Stimulated activated naive CD4-positive, alpha-beta T cell (primary cell): ENCODE measurements around the gene RPS16.
A peak's percentile ranks its signal among the peaks of the same experiment; 100 is the strongest.

Experiments used
- DNase-seq, 6 experiments: peaks; one replicate each; lab custom pipeline; 2025; lab: John Stamatoyannopoulos, UW

Gene RPS16

DNA sequence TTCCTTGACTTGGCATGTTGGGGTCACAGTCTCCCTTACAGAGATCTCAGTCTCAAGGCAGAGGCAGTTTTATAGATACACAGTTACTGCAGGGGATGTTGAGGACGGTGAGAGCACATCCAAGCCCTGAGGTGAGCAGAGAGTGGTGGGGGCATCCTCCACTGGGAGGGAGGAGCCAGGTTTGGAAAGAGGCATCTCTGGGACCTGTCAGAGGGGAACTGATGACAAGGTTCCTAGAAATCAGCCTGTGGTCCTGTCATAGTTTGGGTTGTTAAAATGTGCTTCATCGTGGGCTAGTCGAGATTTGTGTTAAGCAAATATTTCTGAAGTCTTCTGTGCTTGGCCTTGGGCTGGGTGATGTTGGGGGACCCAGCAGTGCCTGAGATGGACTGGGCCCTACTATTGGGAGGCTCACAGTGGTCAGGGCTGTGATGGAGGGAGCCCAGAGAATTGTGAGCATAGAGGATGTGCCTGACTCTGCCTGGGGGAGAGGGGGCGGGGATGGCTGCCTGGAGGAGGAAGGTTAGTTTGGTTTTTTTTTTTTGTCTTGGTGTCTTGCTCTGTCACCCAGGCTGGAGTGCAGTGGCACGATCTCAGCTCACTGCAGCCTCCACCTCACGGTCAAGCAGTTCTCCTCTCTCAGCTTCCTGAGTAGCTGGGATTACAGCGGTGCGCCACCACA lies 13.5 kb upstream of the RPS16 start:
- no peak for DNase-seq

DNA sequence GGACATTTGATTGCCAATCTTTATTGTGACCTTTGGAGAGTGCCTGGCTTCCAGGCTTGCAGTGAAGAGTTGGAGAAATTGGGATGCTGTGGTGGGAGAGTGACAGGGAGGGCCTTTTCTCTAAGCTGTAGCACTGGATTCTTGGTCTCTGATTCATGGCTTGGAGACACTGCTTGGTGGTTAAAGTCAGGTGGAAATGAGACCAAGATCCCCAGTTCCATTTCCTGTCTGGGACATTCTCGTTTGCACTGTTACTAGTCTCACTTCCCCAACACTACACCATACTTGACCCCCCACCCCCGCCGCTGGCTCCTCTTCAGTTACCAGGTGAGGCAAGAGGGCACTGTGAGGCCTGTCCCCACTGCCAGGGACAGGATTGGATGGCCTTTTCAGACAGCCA lies 12.5 kb upstream of the RPS16 start:
- DNase-seq = no peak

DNA sequence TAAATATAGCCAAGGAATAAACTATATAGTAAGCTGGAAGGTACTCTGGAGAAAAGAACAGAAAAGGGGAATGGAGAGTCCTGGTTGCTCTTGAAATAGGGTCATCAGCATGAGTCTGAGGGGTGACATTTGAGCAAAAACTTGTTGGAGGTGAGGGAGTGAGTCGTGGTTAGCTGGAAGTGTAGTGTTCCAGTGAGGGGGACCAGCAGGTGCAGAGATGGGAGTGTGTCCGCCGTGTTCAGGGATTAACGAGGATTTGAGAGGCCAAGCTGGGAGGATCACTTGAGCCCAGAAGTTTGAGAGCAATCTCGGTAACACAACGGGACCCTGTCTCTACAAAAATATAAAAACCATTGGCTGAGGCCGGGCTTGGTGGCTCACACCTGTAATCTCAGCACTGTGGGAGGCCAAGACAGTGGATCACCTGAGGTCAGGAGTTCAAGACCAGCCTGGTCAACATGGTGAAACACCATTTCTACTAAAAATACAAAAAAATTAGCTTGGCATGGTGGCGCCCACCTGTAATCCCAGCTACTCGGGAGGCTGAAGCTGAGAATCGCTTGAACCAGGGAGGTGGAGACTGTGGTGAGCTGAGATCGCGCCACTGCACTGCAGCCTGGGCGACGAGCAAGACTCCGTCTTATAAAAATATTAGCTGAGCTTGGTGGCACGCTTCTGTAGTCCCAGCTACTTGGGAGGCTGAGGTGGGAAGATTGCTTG lies 10.8 kb upstream of the RPS16 start:
- peak in 1 of 6 experiments; percentile 12 for DNase-seq

DNA sequence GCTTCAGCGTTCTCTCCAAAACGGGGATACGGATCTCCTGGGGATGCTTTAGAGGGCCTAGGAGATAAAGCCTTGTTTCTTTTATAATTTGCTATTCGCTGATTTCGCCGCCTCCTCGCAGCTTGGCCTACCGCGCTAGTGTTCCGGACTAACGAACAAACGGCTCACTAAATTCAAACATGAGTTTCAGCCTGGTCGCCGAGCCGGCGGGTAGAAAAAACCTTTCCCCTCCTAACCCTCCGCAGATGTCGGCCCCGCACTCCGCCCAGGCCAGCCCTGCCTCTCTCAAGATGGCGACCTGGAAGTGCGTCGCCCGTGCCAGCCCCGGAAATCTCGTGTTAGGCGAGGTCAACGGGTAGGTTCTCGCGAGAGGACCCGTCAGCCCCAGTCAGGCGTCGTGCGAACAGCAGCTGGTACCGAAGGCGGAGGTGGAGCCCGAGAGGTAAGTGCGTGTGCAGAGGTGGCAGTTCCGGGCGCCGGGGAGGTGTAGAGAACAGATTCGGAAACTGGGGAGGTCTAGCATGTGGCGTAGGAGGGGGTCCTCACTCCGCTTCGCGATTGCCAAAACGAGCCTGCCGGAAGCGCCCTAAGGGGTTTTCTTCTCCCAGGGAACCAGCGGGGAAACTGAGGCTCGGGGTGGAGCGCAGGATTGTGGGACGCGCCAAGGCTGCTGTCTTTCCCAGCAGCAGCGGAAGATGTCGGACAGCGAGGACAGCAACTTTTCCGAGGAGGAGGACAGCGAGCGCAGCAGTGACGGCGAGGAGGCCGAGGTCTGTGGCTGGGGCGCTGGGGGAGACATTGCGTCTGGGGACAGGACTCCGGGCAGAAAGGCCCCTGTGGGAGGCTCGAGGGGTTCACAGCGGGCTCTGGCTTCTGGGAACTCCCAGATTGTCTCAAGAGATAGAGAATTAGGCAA lies 9.7 kb upstream of the RPS16 start, which contains the start of gene SUPT5H:
TSS of gene SUPT5H (plus strand) at position 387 of the 916 bp plus-strand sequence. CDS start at position 696, 309 bp downstream.
- peak; percentile 92 to 98 (median 97) for DNase-seq

DNA sequence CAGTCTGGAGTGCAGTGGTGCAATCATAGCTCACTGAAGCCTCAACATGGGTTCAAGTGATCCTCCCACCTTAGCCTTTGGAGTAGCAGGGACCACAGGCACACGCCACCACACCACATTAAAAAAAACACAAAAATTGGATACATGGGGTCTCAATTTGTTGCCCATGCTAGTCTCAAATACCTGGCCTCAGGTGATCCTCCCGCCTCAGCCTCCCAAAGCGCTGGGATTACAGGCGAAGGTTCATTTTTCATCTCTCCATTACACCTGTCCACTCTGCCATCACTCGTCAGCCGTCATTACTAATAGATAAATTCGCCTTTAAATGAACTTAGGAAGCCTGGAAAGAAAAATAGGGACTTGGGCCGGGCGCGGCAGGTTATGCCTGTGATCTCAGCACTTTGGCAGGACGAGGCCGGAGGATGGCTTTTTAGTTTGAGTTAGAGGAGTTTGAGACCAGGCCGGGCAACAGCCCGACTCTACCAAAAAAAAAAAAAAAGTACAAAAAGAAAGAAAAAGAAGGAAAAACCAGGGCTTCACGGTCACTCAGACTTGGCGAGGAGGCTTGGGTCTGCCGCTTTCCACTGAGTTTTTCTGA lies 8.9 kb upstream of the RPS16 start:
- DNase-seq = peak in 1 of 6 experiments; percentile 26

DNA sequence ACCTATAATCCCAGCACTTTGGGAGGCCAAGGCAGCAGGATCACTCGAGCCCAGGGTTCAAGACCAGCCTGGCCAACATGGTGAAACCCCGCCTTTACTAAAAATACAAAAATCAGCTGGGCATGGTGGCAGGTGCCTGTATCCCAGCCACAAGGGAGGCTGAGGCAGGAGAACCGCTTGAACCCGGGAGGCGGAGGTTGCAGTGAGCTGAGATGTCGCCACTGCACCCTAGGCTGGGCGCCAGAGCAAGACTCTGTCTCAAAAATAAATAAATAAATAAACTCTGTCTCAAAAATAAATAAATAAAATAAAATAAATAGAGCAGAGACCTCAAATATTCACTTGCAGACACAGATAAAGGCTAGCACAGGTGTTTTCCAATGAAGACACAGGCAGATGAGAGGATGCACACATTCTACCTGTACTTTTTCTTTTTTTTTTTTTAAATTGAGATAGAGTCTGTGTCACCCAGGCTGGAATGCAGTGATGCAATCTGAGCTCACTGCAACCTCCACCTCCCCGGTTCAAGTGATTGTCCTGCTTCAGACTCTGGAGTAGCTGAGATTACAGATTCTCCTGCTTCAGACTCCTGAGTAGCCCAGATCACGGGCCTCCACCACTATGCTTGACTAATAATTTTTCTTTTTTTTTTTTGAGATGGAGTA lies 2.7 kb upstream of the RPS16 start:
- no peak for DNase-seq

DNA sequence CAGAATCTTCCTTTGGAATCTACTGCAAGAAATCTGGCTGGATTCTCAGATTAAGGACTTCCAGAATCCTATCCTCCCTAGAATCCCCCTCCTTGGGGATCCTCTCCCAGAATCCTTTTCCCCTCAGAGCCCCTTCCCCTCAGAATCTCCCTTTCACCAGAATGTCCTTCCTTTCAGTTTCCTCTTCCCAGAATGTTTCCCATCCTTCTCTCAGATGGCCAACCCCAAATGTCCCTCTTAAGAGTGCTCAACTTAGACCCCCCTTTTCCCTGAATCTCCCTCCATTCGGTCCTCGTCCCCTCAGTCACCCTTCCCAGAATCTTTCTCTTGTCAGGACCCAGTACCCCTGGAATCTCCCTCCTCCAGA lies 584 bp upstream of the RPS16 start:
- no peak for DNase-seq

DNA sequence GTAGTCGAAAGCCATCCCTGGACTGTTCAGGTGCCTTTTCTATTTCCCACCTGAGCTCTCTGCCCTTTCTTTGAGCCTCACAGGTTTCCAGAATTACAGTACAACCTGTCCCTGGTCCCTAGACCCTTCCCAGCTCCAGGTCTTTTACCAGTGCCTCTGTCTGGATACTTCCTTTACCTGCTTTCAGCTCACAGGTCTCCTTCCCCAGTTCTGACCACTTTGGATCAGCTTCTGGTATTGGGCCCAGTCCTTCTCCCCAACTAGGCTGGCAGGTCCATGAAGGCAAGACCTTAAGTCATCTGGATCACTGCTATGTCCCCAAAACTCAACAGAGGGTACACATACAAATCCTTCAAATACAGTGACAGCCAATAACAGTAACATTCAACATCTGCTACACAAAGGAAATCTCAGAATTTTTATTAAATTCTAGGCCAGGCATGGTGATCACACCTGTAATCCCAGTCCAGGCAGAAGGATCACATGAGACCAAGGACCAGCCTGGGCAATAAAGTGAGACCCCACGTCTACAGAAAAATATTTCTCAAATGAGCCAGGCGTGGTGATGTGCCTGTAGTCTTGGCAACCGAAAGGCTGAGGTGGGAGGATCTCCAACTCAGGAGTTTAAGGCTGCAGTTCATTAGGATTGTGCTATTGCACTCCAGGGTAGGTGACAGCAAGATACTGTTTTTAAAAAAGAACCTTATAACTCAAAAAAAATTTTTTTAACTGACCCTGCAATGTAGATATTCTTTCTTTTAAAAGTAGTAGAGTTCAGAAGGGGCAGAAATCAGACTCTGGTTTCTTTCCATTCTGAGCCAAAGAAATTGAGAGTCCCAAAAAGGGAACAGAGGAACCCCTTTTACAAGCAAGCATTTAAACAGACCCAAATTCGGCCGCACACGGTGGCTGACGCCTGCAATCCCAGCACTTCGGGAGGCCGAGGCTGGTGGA lies 1.3 kb downstream of the RPS16 start:
- DNase-seq = no peak

DNA sequence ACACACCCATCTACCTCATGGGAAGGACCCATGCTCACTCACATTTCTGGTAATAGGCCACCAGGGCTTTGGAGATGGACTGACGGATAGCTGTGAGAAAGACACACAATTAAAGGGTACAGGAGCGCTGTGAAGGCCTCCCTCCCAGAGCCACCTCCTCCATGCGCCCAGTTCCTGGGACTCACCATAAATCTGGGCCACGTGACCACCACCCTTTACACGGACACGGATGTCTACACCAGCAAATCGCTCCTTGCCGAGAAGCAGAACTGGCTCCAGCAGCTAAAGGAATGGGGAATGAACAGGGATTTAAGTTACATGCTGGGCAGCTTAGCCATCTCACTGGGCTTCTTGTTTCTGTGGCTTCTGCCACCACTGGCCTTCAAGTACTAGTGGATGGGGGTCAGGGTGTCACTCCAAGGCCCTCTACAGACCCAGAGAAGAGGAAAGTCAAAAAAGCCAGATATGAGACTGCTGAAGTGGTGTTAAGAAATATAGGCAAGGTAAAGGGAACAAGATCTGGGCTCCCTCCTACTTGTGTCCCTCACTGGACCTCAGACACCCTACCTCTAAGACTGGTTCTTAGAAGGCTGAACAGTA lies 2.2 kb downstream of the RPS16 start:
- no peak for DNase-seq

DNA sequence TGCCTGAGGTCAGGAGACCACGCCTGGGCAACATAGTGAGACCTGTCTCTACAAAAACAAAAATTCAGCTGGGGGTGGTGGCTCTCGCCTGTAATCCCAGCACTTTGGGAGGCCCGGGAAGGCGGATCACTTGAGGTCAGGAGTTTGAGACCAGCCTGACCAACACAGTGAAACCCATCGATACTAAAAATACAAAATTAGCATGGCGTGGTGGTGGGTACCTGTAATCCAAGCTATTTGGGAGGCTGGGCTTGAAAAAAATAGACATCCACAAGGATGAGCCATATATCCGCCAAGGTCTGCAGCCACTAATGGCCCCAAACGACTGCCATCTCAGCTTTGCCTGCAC lies 3.1 kb downstream of the RPS16 start:
- DNase-seq = no peak

DNA sequence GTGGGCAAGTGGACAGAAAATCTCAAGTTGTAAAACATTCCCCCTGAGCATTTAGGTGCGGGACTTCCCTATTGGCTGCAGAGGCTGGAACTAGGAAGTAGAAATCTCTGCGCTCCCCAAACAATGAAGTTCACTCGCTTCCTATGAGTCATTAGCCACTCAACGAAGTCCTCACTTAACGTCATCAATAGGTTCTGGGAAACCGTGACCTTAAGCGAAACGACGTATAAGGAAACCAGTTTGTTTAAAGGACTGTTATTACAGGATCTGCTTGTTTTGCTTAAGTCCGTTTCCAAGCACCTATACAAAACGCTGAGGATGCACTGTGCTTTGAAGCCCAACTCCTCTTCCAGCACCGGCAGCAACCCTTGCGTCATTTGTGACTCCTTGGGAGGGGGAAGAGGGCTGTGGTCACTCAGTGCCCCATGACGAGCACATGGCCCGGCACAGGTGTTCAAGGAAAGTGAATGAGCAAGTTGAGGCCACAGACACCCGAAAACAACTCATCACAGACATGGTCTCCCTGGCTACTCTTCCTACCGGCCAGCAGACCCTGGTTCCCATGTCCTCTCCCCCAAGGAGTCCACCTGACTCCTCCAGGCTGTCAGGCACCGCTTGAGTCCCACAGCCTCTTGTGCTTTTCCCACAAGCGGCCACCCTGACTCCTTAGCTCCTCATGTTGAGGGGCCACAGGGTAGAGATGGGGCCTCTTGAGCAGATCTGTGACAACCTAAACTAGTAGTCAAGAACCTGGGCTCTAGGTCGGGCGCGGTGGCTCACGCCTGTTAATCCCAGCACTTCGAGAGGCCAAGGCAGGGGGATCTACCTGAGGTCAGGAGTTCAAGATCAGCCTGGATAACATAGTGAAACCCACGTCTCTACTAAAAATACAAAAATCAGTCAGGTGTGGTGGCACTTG lies 4.8 kb downstream of the RPS16 start:
- DNase-seq = no peak

DNA sequence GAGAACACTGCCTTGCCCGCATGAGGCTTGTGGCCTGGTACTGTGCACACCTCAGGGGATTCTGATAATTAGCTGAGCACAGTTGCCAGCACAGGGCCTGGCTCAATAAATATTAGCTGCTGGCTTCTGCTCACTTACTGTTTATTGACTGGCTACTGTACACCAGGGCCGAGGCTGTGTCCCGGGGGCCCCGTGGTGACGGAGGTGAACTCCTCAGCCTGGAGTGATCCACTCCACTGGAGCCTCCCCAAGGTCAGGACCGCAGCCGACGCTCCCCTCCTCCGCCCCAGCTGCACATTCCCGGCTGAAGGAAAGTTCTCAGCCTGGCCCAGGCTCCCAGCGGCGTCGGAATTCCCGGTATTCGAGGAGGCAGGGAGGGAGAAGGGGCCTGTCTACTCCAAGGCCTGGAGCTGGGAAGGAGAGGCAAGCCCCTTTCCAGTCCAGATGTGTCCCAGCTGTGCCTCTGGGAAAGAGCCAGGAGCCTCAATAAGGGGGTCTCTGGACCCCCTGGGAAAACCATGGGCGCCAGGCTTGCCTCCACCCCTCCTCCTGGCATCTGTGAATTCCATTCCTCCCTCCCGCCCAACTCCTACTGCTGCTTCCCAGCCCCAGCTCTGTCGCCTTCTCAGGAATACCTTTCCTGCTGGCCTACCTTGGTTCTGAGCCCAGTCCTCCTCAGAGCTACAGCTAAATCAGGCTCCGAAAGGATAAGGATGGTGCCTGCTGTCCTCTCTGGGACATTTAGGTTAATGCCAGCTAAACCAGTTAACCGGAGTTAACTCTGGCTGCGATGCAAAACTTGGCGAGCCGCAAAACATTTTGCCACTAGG lies 7.3 kb downstream of the RPS16 start:
- no peak for DNase-seq

DNA sequence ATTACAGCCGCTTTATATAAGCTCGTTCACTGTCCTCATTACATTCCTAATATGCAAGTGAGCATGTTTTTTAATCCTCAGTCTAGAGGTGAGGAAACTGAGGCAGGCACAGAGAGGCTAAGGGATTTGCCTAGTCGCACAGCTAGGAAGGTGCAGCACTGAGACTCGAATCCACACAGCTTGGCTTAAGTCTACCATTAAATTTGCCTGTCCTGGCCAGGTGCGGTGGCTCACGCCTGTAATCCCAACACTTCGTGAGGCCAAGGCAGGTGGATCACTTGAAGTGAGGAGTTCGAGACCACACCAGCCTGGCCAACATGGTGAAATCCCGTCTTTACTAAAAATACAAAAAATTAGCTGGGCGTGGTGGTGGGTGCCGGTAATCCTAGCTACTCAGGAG lies 8.0 kb downstream of the RPS16 start:
- DNase-seq = no peak

DNA sequence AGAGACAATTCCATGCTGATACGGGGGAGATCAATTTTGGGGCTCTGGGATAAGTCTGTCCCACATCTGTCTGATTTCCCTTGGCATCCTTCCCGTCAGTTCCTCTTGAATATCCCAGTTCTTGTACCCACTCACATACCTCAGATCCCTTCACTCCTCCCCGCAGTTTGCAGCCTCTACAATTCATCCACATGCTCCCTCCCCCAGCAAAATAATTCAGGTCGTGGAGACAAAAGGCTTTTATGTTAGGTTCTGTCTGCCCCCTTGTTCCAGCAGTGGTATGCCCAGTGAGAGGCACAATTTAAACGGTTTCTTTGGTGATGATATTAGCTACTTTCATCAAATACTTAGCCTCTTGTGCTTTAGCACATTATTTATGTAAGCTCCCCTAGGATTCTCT lies 9.6 kb downstream of the RPS16 start:
- no peak for DNase-seq

DNA sequence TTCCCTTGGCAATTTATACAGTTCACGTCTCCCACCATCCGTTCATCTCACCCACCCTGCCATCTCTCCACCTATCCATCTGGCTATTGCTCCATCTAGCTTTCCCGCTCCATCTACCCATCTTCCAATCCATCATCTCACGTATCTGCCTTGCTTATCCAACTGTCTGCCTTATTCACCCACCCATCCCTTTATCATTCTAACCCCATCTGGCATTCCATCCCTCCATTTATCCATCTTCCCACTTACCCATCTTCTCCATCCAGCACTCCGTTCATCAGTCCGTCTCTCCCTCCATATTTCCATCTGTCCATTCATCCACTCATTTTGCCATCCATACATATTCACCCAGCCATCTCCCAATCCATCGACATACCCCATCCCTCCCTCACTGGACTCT lies 10.0 kb downstream of the RPS16 start:
- no peak for DNase-seq

DNA sequence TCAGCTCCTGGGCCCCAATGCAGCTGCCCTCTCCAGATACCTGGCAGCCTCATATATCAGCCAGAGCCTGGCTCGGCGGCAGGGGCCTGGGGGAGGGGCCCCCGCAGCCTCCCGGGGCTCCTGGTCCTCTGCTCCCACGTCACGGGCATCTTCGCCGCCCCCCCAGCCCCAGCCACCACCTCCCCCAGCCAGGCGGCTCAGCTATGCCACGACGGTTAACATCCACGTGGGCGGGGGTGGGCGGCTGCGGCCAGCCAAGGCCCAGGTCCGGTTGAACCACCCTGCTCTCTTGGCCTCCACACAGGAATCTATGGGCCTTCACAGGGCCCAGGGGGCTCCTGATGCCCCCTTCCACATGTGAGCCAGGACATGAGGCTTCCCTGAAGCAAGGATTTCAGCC lies 10.8 kb downstream of the RPS16 start:
- no peak for DNase-seq

DNA sequence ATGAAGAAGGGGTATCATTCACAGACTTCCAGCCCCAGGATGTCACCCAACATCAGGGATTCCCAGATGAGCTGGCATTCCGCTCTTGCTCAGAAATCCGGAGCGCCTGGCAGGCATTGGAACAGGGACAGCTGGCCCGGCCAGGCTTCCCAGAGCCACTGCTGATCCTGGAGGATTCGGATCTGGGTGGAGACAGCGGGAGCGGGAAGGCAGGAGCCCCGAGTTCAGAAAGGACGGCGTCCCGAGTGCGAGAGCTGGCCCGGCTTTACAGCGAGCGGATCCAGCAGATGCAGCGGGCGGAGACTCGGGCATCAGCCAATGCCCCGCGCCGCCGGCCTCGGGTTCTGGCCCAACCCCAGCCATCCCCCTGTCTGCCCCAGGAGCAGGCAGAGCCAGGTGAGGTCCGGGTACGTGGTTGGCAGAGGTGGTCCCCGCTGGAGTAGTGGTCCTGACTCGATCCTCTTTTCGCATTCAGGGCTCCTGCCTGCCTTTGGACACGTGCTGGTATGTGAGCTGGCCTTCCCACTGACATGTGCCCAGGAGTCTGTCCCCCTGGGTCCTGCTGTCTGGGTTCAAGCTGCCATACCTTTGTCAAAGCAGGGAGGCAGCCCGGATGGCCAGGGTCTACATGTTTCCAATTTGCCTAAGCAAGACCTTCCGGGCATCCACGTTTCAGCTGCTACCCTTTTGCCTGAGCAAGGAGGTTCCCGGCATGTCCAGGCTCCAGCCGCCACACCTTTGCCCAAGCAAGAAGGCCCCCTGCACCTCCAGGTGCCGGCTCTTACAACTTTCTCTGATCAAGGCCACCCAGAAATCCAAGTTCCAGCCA lies 12.3 kb downstream of the RPS16 start:
- DNase-seq = no peak
